ENCODE data around the gene NT5DC3. TPM values are rescaled to one million over a fixed set of nuclear protein-coding genes. Genes with fewer than 3 reads are reported as not detected.

Gene NT5DC3
- total RNA-seq, 2 donors from 2014 or later = 12.4 to 29.7 TPM

- Histone ChIP-seq H3K4me3 (no peak overlapping the region), H3K9me3 (no peaks in the 10 kb centered on the region), H3K4me1 (replicated peaks) (no peaks in the 10 kb centered on the region), H3K27me3 (replicated peaks; ENCODE audit: insufficient read depth) (no peaks in the 10 kb centered on the region), H3K27ac (no peak overlapping the region), H3K36me3 (no peaks in the 10 kb centered on the region)
- intact Hi-C loops (cut with DNase I) = no loop called here
- no peak for DNase-seq (ENCODE audit: low spot score)
- no peak for TF ChIP-seq POLR2A (IDR thresholded peaks at IDR 0.05)
- TF ChIP-seq POLR2AphosphoS5 (IDR thresholded peaks at IDR 0.05) = no peak
- no peak for TF ChIP-seq CTCF (IDR thresholded peaks at IDR 0.05)
- 91% methylated on average over 3 of the region's 3 CpGs for WGBS
Measured at GRCh38 chr12:103780992-103781391, 60.0 kb downstream of the NT5DC3 start.

- DNase-seq (ENCODE audit: low spot score) = no peak
- TF ChIP-seq POLR2A (IDR thresholded peaks at IDR 0.05) (no peak), CTCF (IDR thresholded peaks at IDR 0.05) (no peak), POLR2AphosphoS5 (IDR thresholded peaks at IDR 0.05) (no peak)
- H3K4me3 ChIP-seq = no peak overlapping the region
- H3K4me1 ChIP-seq (replicated peaks) = no peaks in the 10 kb centered on the region
- H3K27ac ChIP-seq = no peak overlapping the region
- H3K36me3 ChIP-seq = no peaks in the 10 kb centered on the region
- intact Hi-C loops (cut with DNase I) = no loop called here
- WGBS = 95% methylated on average over 4 of the region's 4 CpGs
- no peaks in the 10 kb centered on the region for H3K27me3 ChIP-seq (replicated peaks; ENCODE audit: insufficient read depth)
- no peaks in the 10 kb centered on the region for H3K9me3 ChIP-seq
Measured at GRCh38 chr12:103780093-103780440, 61.0 kb downstream of the NT5DC3 start.

- no peak for DNase-seq (ENCODE audit: low spot score)
- H3K27me3 ChIP-seq (replicated peaks; ENCODE audit: insufficient read depth) = no peaks in the 10 kb centered on the region
- H3K36me3 ChIP-seq = no peaks in the 10 kb centered on the region
- H3K9me3 ChIP-seq = no peaks in the 10 kb centered on the region
- WGBS = 83% methylated on average over 7 of the region's 7 CpGs
- no peaks in the 10 kb centered on the region for H3K4me1 ChIP-seq (replicated peaks)
- no peak overlapping the region for H3K27ac ChIP-seq
- no peak overlapping the region for H3K4me3 ChIP-seq
- intact Hi-C loops (cut with DNase I) = no loop called here
- no peak for TF ChIP-seq POLR2A (IDR thresholded peaks at IDR 0.05)
- no peak for TF ChIP-seq POLR2AphosphoS5 (IDR thresholded peaks at IDR 0.05)
- no peak for TF ChIP-seq CTCF (IDR thresholded peaks at IDR 0.05)
Measured at GRCh38 chr12:103779410-103780092, 61.5 kb downstream of the NT5DC3 start.

- 58% methylated on average over 6 of the region's 6 CpGs for WGBS
- Histone ChIP-seq H3K27ac (no peak overlapping the region), H3K9me3 (no peaks in the 10 kb centered on the region), H3K36me3 (no peaks in the 10 kb centered on the region), H3K27me3 (replicated peaks; ENCODE audit: insufficient read depth) (no peaks in the 10 kb centered on the region), H3K4me3 (no peak overlapping the region), H3K4me1 (replicated peaks) (no peaks in the 10 kb centered on the region)
- intact Hi-C loops (cut with DNase I) = no loop called here
- no peak for TF ChIP-seq CTCF (IDR thresholded peaks at IDR 0.05)
- TF ChIP-seq POLR2A (IDR thresholded peaks at IDR 0.05) = no peak
- TF ChIP-seq POLR2AphosphoS5 (IDR thresholded peaks at IDR 0.05) = no peak
- no peak for DNase-seq (ENCODE audit: low spot score)
Measured at GRCh38 chr12:103778781-103779180, 62.3 kb downstream of the NT5DC3 start.

GRCh38 chr12:103774977-103775560, 66.0 kb downstream of the NT5DC3 start:
- no peak for DNase-seq (ENCODE audit: low spot score)
- no peak for TF ChIP-seq POLR2A (IDR thresholded peaks at IDR 0.05)
- H3K9me3 ChIP-seq = no peaks in the 10 kb centered on the region
- no peaks in the 10 kb centered on the region for H3K27me3 ChIP-seq (replicated peaks; ENCODE audit: insufficient read depth)
- intact Hi-C loops (cut with DNase I) = loop anchor here (5.0 kb wide), 1 partner anchor 97 kb away; no protein-coding TSS in a partner anchor
- 96% methylated on average over 10 of the region's 10 CpGs for WGBS
- H3K36me3 ChIP-seq = no peaks in the 10 kb centered on the region
- H3K4me3 ChIP-seq = no peak overlapping the region
- H3K27ac ChIP-seq = no peak overlapping the region
- no peaks in the 10 kb centered on the region for H3K4me1 ChIP-seq (replicated peaks)
